Muscle layer of duodenum (tissue), 2 donors: ENCODE data around the gene REXO1.

Experiments
- H3K27ac ChIP-seq: one replicate; pipeline ENCODE4 v1.7.0; 2013; ENCODE audit warnings: mild to moderate bottlenecking, low read length
- H3K27me3 ChIP-seq: one replicate; pipeline ENCODE4 v1.7.0; 2013; ENCODE audit warnings: low read depth, mild to moderate bottlenecking, control low read depth, low read length
- H3K36me3 ChIP-seq, 2 donors: one replicate each; pipeline ENCODE4 v1.7.0; 2013; ENCODE audit warnings: low read length in 2 of 2, control low read depth in 1 of 2, mild to moderate bottlenecking in 1 of 2; ENCODE audit not compliant: insufficient read depth in 2 of 2, control insufficient read depth in 1 of 2
- H3K4me1 ChIP-seq, 2 donors: one replicate each; pipeline ENCODE4 v1.7.0; 2013; ENCODE audit warnings: low read length in 2 of 2, mild to moderate bottlenecking in 2 of 2, control low read depth in 1 of 2, moderate library complexity in 1 of 2; ENCODE audit not compliant: insufficient read depth in 2 of 2, control insufficient read depth in 1 of 2
- H3K4me3 ChIP-seq, 2 donors: one replicate each; pipeline ENCODE4 v1.7.0; 2013; ENCODE audit warnings: low read length in 2 of 2, low read depth in 1 of 2, mild to moderate bottlenecking in 1 of 2
- H3K9me3 ChIP-seq, 2 donors: one replicate each; pipeline ENCODE4 v1.7.0; 2013; ENCODE audit warnings: low read length in 2 of 2, control low read depth in 1 of 2, mild to moderate bottlenecking in 1 of 2; ENCODE audit not compliant: control insufficient read depth in 1 of 2
- donor health status: healthy.

The REXO1 gene

GRCh38 chr19:1843646-1844394 is 4.5 kb downstream of the REXO1 start:
- Histone ChIP-seq H3K9me3 (no peaks in the 10 kb centered on the region), H3K27me3 (no peaks in the 10 kb centered on the region), H3K4me1 (peaks cover 16 to 75% of the 10 kb centered on the region in 2 donors), H3K36me3 (peaks cover 3 to 14% of the 10 kb centered on the region in 2 donors), H3K4me3 (no peak overlapping the region), H3K27ac (no peak overlapping the region)

GRCh38 chr19:1843116-1843515 is 5.2 kb downstream of the REXO1 start:
- H3K36me3 ChIP-seq = peaks cover 3 to 11% of the 10 kb centered on the region in 2 donors
- no peaks in the 10 kb centered on the region for H3K9me3 ChIP-seq
- no peak overlapping the region for H3K27ac ChIP-seq
- peaks cover 16 to 75% of the 10 kb centered on the region in 2 donors for H3K4me1 ChIP-seq
- H3K4me3 ChIP-seq = no peak overlapping the region
- H3K27me3 ChIP-seq = no peaks in the 10 kb centered on the region

- H3K4me1 ChIP-seq = peaks cover 4 to 73% of the 10 kb centered on the region in 2 donors
- no peak overlapping the region for H3K4me3 ChIP-seq
- no peaks in the 10 kb centered on the region for H3K9me3 ChIP-seq
- H3K36me3 ChIP-seq = peaks cover 3 to 7% of the 10 kb centered on the region in 2 donors
- H3K27me3 ChIP-seq = no peaks in the 10 kb centered on the region
- H3K27ac ChIP-seq = no peak overlapping the region
Measured at GRCh38 chr19:1841209-1841924, 6.9 kb downstream of the REXO1 start.

GRCh38 chr19:1840541-1841115 is 7.7 kb downstream of the REXO1 start:
- Histone ChIP-seq H3K27ac (no peak overlapping the region), H3K27me3 (no peaks in the 10 kb centered on the region), H3K9me3 (no peaks in the 10 kb centered on the region), H3K4me3 (no peak overlapping the region), H3K36me3 (peaks cover 3 to 7% of the 10 kb centered on the region in 2 donors), H3K4me1 (peaks cover 0 to 73% of the 10 kb centered on the region in 2 donors)

- Histone ChIP-seq H3K27ac (no peak overlapping the region), H3K9me3 (no peaks in the 10 kb centered on the region), H3K4me1 (peaks cover 0 to 69% of the 10 kb centered on the region in 2 donors), H3K36me3 (peaks cover 1 to 3% of the 10 kb centered on the region in 2 donors), H3K27me3 (no peaks in the 10 kb centered on the region), H3K4me3 (no peak overlapping the region)
Measured at GRCh38 chr19:1839658-1840540, 8.4 kb downstream of the REXO1 start.

GRCh38 chr19:1837625-1838105 is 10.6 kb downstream of the REXO1 start:
- H3K27ac ChIP-seq = no peak overlapping the region

GRCh38 chr19:1837222-1837565 is 11.1 kb downstream of the REXO1 start:
- Histone ChIP-seq H3K27me3 (no peaks in the 10 kb centered on the region), H3K27ac (no peak overlapping the region), H3K36me3 (no peaks in the 10 kb centered on the region), H3K9me3 (no peaks in the 10 kb centered on the region), H3K4me3 (no peak overlapping the region), H3K4me1 (peaks cover 0 to 62% of the 10 kb centered on the region in 2 donors)

More at GRCh38 chr19:1837625-1838105, 10.6 kb downstream of the REXO1 start:
- Histone ChIP-seq H3K36me3 (no peaks in the 10 kb centered on the region), H3K4me3 (no peak overlapping the region), H3K27me3 (no peaks in the 10 kb centered on the region), H3K9me3 (no peaks in the 10 kb centered on the region), H3K4me1 (peaks cover 0 to 63% of the 10 kb centered on the region in 2 donors)

- Histone ChIP-seq H3K27ac (no peak overlapping the region), H3K4me1 (peaks cover 0 to 62% of the 10 kb centered on the region in 2 donors), H3K4me3 (no peak overlapping the region), H3K27me3 (no peaks in the 10 kb centered on the region), H3K36me3 (no peaks in the 10 kb centered on the region), H3K9me3 (no peaks in the 10 kb centered on the region)
Measured at GRCh38 chr19:1836458-1837221, 11.6 kb downstream of the REXO1 start.

- H3K4me1 ChIP-seq = peaks cover 0 to 40% of the 10 kb centered on the region in 2 donors
- H3K36me3 ChIP-seq = peaks cover 0 to 16% of the 10 kb centered on the region in 2 donors
- no peak overlapping the region for H3K4me3 ChIP-seq
- H3K27me3 ChIP-seq = no peaks in the 10 kb centered on the region
- H3K9me3 ChIP-seq = no peaks in the 10 kb centered on the region
- H3K27ac ChIP-seq = no peak overlapping the region
Measured at GRCh38 chr19:1833540-1833939, 14.7 kb downstream of the REXO1 start.

GRCh38 chr19:1832046-1832663 is 16.1 kb downstream of the REXO1 start:
- Histone ChIP-seq H3K4me3 (no peak overlapping the region), H3K4me1 (peaks cover 0 to 31% of the 10 kb centered on the region in 2 donors), H3K9me3 (no peaks in the 10 kb centered on the region), H3K27ac (no peak overlapping the region), H3K36me3 (peaks cover 0 to 30% of the 10 kb centered on the region in 2 donors), H3K27me3 (no peaks in the 10 kb centered on the region)
